ENCODE measurements around the gene PPID.
"Not testable (repeated sequence)": the region's sequence is repeated elsewhere in the genome, so short reads cannot be mapped to it uniquely, and the experiment has no call there.

Gene PPID

GRCh38 chr4:158722917-158723793, at the start of gene PPID:
Gene PPID, minus strand, starts transcription at chr4:158723396. Its CDS starts 108 bp downstream, at chr4:158723288.
- peak; percentile 61 for DNase-seq

- DNase-seq = no peak
Observed at GRCh38 chr4:158771776-158772175, 48.6 kb upstream of the PPID start.

GRCh38 chr4:158770671-158771070, 47.5 kb upstream of the PPID start:
- no peak for DNase-seq

- no peak for DNase-seq
Observed at GRCh38 chr4:158769175-158769921, 46.2 kb upstream of the PPID start.

GRCh38 chr4:158768555-158769174, 45.5 kb upstream of the PPID start, which contains the start of gene FNIP2:
Gene FNIP2, plus strand, starts transcription at chr4:158769026. Its CDS starts 187 bp downstream, at chr4:158769213.
- DNase-seq = no peak

- no peak for DNase-seq
Observed at GRCh38 chr4:158767451-158767850, 44.3 kb upstream of the PPID start.

GRCh38 chr4:158766434-158767044, 43.3 kb upstream of the PPID start:
- DNase-seq = no peak

- no peak for DNase-seq
Observed at GRCh38 chr4:158763462-158763861, 40.3 kb upstream of the PPID start.

GRCh38 chr4:158762553-158762952, 39.4 kb upstream of the PPID start:
- no peak for DNase-seq

GRCh38 chr4:158760866-158761265, 37.7 kb upstream of the PPID start:
- DNase-seq = no peak

- not testable (repeated sequence) for DNase-seq
Observed at GRCh38 chr4:158759539-158759938, 36.3 kb upstream of the PPID start.

GRCh38 chr4:158758703-158759102, 35.5 kb upstream of the PPID start:
- DNase-seq = no peak

- no peak for DNase-seq
Observed at GRCh38 chr4:158758142-158758541, 34.9 kb upstream of the PPID start.

- DNase-seq = no peak
Observed at GRCh38 chr4:158756588-158756987, 33.4 kb upstream of the PPID start.

- not testable (repeated sequence) for DNase-seq
Observed at GRCh38 chr4:158755819-158756218, 32.6 kb upstream of the PPID start.

- DNase-seq = no peak
Observed at GRCh38 chr4:158754385-158755180, 31.4 kb upstream of the PPID start.

GRCh38 chr4:158750379-158750778, 27.2 kb upstream of the PPID start:
- no peak for DNase-seq

GRCh38 chr4:158746537-158746936, 23.3 kb upstream of the PPID start:
- not testable (repeated sequence) for DNase-seq

- no peak for DNase-seq
Observed at GRCh38 chr4:158741326-158742021, 18.3 kb upstream of the PPID start.

GRCh38 chr4:158739600-158739999, 16.4 kb upstream of the PPID start:
- no peak for DNase-seq

GRCh38 chr4:158738866-158739265, 15.7 kb upstream of the PPID start:
- no peak for DNase-seq
